K562 (cell line): Measurements from ENCODE around the gene ZNF865. TPM values are rescaled to one million over a fixed set of nuclear protein-coding genes. Genes with fewer than 3 reads are reported as not detected.

Experiments
- ATAC-seq: fragments of 200-7000 bp; cut with Tn5 transposase; 3 replicates; pipeline ENCODE4 v1.9.1; 2020; ENCODE audit warnings: moderate library complexity
- BruUV-seq: library from RNA; stranded (reverse); fragments of 400-500 nt; replicated peaks from 2 replicates; lab custom pipeline; 2021; lab: Mats Ljungman, UMichigan
- CTCF ChIA-PET: fragments of 300-600 bp; formaldehyde crosslinking; extraction: SDS; loops from one replicate; lab custom pipeline; 2021; ENCODE audit warnings: low intra/inter-chr PET ratio; lab: Yijun Ruan, JAX
- POLR2A ChIA-PET: fragments of 300-600, 350-650 bp; sonication (Branson Sonifier 250); formaldehyde crosslinking; extraction: SDS; loops from one replicate; lab custom pipeline; 2021; ENCODE audit warnings: antibody characterized with exemption, inconsistent platforms; lab: Yijun Ruan, JAX
- DNase-seq, 4 experiments: peaks; one replicate each; pipeline versions ENCODE4 v3.0.0 to v3.0.0-alpha.2; 2011 to 2018; ENCODE audit warnings: low spot score in 3 of 4, mixed read lengths in 3 of 4; ENCODE audit errors: extremely low read depth in 1 of 4
- FAIRE-seq: peaks from 2 replicates; lab custom pipeline; 2011; peaks lifted over from hg19 to GRCh38; lab: Jason Lieb, UNC
- H2AFZ ChIP-seq: 2 replicates; pipeline ENCODE4 v1.6.0; 2011; ENCODE audit warnings: low read depth, low read length, control low read depth, inconsistent platforms
- H3K27ac ChIP-seq: fragments of 200-600 bp; 3 replicates; pipeline ENCODE4 v1.8.0; 2011; ENCODE audit warnings: low read depth, mild to moderate bottlenecking, control low read depth, inconsistent platforms, low read length, moderate library complexity, mixed read lengths; ENCODE audit errors: extremely low read depth
- H3K27me3 ChIP-seq, 2 experiments: fragments of 300-600 bp in 1 of 2; 2 replicates in 1 of 2; 3 replicates in 1 of 2; pipeline versions ENCODE4 v1.6.0 to v1.8.0; 2011; ENCODE audit warnings: inconsistent platforms in 2 of 2, low read length in 2 of 2, mild to moderate bottlenecking in 1 of 2, mixed read lengths in 1 of 2, moderate library complexity in 1 of 2; ENCODE audit not compliant: control insufficient read depth in 2 of 2, insufficient read depth in 2 of 2
- H3K36me3 ChIP-seq: fragments of 300-600 bp; 3 replicates; pipeline ENCODE4 v1.8.0; 2011; ENCODE audit warnings: mild to moderate bottlenecking, low read length, inconsistent platforms; ENCODE audit not compliant: control insufficient read depth, insufficient read depth
- H3K4me1 ChIP-seq, 2 experiments: fragments of 200-600 bp in 1 of 2; replicated peaks in 1 of 2; 2 replicates in 1 of 2; 3 replicates in 1 of 2; pipeline versions ENCODE4 v1.5.1 to v1.8.0; 2011; ENCODE audit warnings: inconsistent platforms in 2 of 2, low read length in 2 of 2, mild to moderate bottlenecking in 1 of 2, mixed read lengths in 1 of 2, moderate library complexity in 1 of 2; ENCODE audit not compliant: control insufficient read depth in 2 of 2, insufficient read depth in 2 of 2
- H3K4me2 ChIP-seq: 2 replicates; pipeline ENCODE4 v1.6.1; 2011; ENCODE audit warnings: low read length, control low read depth, inconsistent platforms, mixed read lengths; ENCODE audit not compliant: insufficient read depth
- H3K4me3 ChIP-seq: fragments of 200-600 bp; sonication (generic), shearing (Covaris generic); 2 replicates; pipeline ENCODE4 v1.5.1; 2016; ENCODE audit warnings: control low read depth, inconsistent platforms
- H3K79me2 ChIP-seq: fragments of 200-600 bp; 3 replicates; pipeline ENCODE4 v1.8.0; 2011; ENCODE audit warnings: low read length, inconsistent platforms; ENCODE audit not compliant: control insufficient read depth, insufficient read depth
- H3K9ac ChIP-seq, 2 experiments: 2 replicates each; pipeline versions ENCODE4 v1.6.0 to v1.6.1; 2011; ENCODE audit warnings: low read depth in 2 of 2, low read length in 2 of 2, control low read depth in 1 of 2, inconsistent platforms in 1 of 2, mild to moderate bottlenecking in 1 of 2, mixed read lengths in 1 of 2; ENCODE audit not compliant: insufficient read depth in 1 of 2
- H3K9me1 ChIP-seq: one replicate; pipeline ENCODE4 v1.6.0; 2011; ENCODE audit warnings: inconsistent platforms, mild to moderate bottlenecking, low read length, moderate library complexity; ENCODE audit not compliant: control insufficient read depth, insufficient read depth
- H3K9me3 ChIP-seq: replicated peaks from 2 replicates; pipeline ENCODE4 v1.5.1; 2011; ENCODE audit warnings: low read depth, low read length, inconsistent platforms; ENCODE audit not compliant: control insufficient read depth, insufficient read depth
- H4K20me1 ChIP-seq: replicated peaks from 2 replicates; pipeline ENCODE4 v1.6.1; 2011; ENCODE audit warnings: low read length, inconsistent platforms, mixed read lengths; ENCODE audit not compliant: control insufficient read depth, insufficient read depth
- CCNT2 ChIP-seq: IDR thresholded peaks from 2 replicates; pipeline ENCODE4 v1.6.1; 2011; ENCODE audit warnings: borderline replicate concordance, low read depth, mild to moderate bottlenecking, moderate library complexity, mixed read lengths, low read length; ENCODE audit not compliant: insufficient read length; ENCODE audit errors: extremely low read depth
- E2F3 ChIP-seq: fragments of 250-450 bp; sonication (Bioruptor Pico); IDR thresholded peaks from 2 replicates; pipeline ENCODE4 v1.4.0; 2020; ENCODE audit warnings: mild to moderate bottlenecking
- TGIF2 ChIP-seq: sonication (generic); formaldehyde crosslinking; IDR thresholded peaks from 2 replicates; pipeline ENCODE4 v1.8.1; 2022; ENCODE audit warnings: mild to moderate bottlenecking, missing genetic modification reagents, moderate library complexity
- WGBS: fragments of 100-300 bp; shearing (Covaris generic); methylation state at CpG from one replicate; pipeline ENCODE4 v1.1.6; 2016; ENCODE audit warnings: low coverage, mixed read lengths; ENCODE audit not compliant: insufficient coverage; ENCODE audit errors: missing lambda C conversion rate; 5-methylcytosine and 5-hydroxymethylcytosine counted together
- in situ Hi-C: fragments of 300-500 bp; cut with MboI; formaldehyde crosslinking; loops from 4 replicates; pipeline ENCODE4 v1.15.0; 2018; ENCODE audit warnings: inconsistent platforms, mixed read lengths
- intact Hi-C: fragments of 100-400 bp; cut with micrococcal nuclease; formaldehyde crosslinking; loops from 2 replicates; pipeline ENCODE4 v1.14.2; 2022
- polyA plus RNA-seq, 8 experiments: library from polyadenylated mRNA; depleted of rRNA in 4 of 8; stranded (reverse) in 5 of 8; unstranded in 3 of 8; fragments of >200 nt; fragmentation: Nextera tagmentation in 2 of 8; fragmentation: Illumina TruSeq in 1 of 8; extraction: Ambion mirVana in 2 of 8; extraction: Trizol in 1 of 8; gene quantifications; 2 replicates each; pipeline versions ENCODE4 v1.2.1 to v1.2.3, GENCODE V29; 2011 to 2014; ENCODE audit warnings: inconsistent platforms in 1 of 8, missing spikeins in 1 of 8
- total RNA-seq, 7 experiments: library from RNA; depleted of rRNA in 6 of 7; stranded (reverse); fragments of >200 nt in 6 of 7; fragmentation: Illumina TruSeq in 2 of 7; extraction: Trizol in 2 of 7; gene quantifications; 2 replicates each; pipeline versions ENCODE4 v1.2.1 to v1.2.3, GENCODE V29; 2011 to 2021; ENCODE audit warnings: low replicate concordance in 1 of 7
- TF ChIP-seq, protein P1 (sequence below), 3 experiments: fragments of 200-800 bp in 1 of 3; fragments of 250-450 bp in 1 of 3; fragments of 450-650 bp in 1 of 3; sonication (Bioruptor Pico) in 1 of 3; sonication (Bioruptor generic) in 1 of 3; formaldehyde crosslinking in 1 of 3; IDR thresholded peaks; 2 replicates each; pipeline versions ENCODE4 v1.6.1 to v1.8.0; 2016 to 2022; ENCODE audit warnings: mild to moderate bottlenecking in 2 of 3, missing genetic modification characterization in 2 of 3, missing compliant biosample characterization in 1 of 3, moderate library complexity in 1 of 3
- TF ChIP-seq, protein P2 (sequence below): fragments of 450-650 bp; formaldehyde crosslinking; IDR thresholded peaks from 2 replicates; pipeline ENCODE4 v1.4.0; 2022; ENCODE audit warnings: missing genetic modification characterization

The ZNF865 gene
- total and polyA plus RNA-seq, 9 of the 15 experiments (the other 6 are each of a cell fraction or from before 2014, with no cell fraction given): 0.40 to 18.8 (median 1.6) TPM; not detected in 2

DNA sequence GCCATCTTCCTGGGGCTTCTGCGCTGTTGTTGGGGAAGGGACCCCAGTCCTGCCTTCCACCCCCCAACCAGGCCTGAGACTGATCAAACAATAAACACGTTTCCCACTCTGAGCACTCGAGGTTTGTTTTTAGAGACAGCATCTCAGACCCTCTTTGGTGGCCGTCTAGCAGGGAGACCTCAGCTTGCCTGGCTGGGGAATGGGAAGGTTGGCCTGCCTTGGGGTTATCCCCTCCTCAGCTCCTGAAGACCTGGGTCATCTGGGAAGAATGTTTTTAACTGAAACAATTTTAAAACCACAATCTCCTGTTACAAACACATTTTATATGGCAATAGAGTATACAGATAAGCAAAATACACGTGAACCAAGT is 40.0 kb downstream of the ZNF865 start:
- H3K4me3 ChIP-seq: peak overlapping the region; percentile 94; the same call in 1 of the 2 replicates
- H3K27me3 ChIP-seq: no peaks in the 10 kb centered on the region
- intact Hi-C loops (no loop called here), in situ Hi-C loops (loop anchor here (25.0 kb wide), 2 partner anchors 508 to 667 kb away; partner anchors contain the start of genes TNNT1 and ZSCAN5A)
- H3K36me3 ChIP-seq: peaks cover 29% of the 10 kb centered on the region; the same call in 2 of the 3 replicates
- TSS peak; percentile 29 for BruUV-seq
- no peaks in the 10 kb centered on the region for H3K9me3 ChIP-seq
- ATAC-seq: no peak
- peaks cover 37 to 73% of the 10 kb centered on the region in 2 experiments for H3K4me1 ChIP-seq
- H3K4me2 ChIP-seq: no peak overlapping the region
- TF ChIP-seq CCNT2: no peak
- no peak for TF ChIP-seq TGIF2
- no peak for TF ChIP-seq E2F3 (CRISPR knock-in tag)
- TF ChIP-seq, protein P1, sequence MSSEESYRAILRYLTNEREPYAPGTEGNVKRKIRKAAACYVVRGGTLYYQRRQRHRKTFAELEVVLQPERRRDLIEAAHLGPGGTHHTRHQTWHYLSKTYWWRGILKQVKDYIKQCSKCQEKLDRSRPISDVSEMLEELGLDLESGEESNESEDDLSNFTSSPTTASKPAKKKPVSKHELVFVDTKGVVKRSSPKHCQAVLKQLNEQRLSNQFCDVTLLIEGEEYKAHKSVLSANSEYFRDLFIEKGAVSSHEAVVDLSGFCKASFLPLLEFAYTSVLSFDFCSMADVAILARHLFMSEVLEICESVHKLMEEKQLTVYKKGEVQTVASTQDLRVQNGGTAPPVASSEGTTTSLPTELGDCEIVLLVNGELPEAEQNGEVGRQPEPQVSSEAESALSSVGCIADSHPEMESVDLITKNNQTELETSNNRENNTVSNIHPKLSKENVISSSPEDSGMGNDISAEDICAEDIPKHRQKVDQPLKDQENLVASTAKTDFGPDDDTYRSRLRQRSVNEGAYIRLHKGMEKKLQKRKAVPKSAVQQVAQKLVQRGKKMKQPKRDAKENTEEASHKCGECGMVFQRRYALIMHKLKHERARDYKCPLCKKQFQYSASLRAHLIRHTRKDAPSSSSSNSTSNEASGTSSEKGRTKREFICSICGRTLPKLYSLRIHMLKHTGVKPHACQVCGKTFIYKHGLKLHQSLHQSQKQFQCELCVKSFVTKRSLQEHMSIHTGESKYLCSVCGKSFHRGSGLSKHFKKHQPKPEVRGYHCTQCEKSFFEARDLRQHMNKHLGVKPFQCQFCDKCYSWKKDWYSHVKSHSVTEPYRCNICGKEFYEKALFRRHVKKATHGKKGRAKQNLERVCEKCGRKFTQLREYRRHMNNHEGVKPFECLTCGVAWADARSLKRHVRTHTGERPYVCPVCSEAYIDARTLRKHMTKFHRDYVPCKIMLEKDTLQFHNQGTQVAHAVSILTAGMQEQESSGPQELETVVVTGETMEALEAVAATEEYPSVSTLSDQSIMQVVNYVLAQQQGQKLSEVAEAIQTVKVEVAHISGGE (CRISPR knock-in tag; IDR thresholded peaks at IDR 0.05): peak in 1 of 3 experiments; percentile 39; a peak in 1 of 6 replicates
- TF ChIP-seq, protein P2, sequence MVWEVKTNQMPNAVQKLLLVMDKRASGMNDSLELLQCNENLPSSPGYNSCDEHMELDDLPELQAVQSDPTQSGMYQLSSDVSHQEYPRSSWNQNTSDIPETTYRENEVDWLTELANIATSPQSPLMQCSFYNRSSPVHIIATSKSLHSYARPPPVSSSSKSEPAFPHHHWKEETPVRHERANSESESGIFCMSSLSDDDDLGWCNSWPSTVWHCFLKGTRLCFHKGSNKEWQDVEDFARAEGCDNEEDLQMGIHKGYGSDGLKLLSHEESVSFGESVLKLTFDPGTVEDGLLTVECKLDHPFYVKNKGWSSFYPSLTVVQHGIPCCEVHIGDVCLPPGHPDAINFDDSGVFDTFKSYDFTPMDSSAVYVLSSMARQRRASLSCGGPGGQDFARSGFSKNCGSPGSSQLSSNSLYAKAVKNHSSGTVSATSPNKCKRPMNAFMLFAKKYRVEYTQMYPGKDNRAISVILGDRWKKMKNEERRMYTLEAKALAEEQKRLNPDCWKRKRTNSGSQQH: no peak
- 67% methylated on average over 4 of the region's 5 CpGs for WGBS
- FAIRE-seq: no peak
- ChIA-PET POLR2A (interaction anchor here (0.9 to 1.2 kb wide), 2 partner anchors 9 to 26 kb away, joined by 3 to 6 read pairs; partner anchors contain the start of gene U2AF2), CTCF (no interaction called here)
- no peak overlapping the region for H3K27ac ChIP-seq
- H4K20me1 ChIP-seq: no peaks in the 10 kb centered on the region
- H3K9me1 ChIP-seq: no peaks in the 10 kb centered on the region
- DNase-seq: no peak
- H3K9ac ChIP-seq: peak overlapping the region in 1 of 2 experiments; percentile 98; a peak in 1 of 4 replicates
- peaks cover 78% of the 10 kb centered on the region for H3K79me2 ChIP-seq
- H2AFZ ChIP-seq: no peak overlapping the region
